Measurements from ENCODE around the gene HTR3C.

DNA sequence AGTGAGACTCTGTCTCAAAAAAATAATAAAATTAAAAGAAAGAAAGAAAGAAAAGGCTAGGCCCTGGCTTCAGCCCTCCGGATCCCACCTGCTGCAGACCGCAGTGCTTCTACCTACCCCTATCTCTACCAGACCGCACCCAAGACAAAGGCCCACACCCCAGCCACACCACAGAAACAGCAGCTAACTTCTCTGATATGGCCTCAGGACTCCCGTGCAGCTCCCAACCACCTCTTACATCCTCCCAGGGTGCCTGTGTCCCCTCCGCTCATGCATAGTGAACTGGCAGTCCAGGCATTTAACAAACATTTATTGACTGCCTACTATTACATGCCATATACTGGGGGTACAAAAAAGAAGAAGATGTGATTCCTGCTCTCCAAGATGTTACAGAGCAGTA, 6.9 kb upstream of the HTR3C start:
- TF ChIP-seq, protein P1, sequence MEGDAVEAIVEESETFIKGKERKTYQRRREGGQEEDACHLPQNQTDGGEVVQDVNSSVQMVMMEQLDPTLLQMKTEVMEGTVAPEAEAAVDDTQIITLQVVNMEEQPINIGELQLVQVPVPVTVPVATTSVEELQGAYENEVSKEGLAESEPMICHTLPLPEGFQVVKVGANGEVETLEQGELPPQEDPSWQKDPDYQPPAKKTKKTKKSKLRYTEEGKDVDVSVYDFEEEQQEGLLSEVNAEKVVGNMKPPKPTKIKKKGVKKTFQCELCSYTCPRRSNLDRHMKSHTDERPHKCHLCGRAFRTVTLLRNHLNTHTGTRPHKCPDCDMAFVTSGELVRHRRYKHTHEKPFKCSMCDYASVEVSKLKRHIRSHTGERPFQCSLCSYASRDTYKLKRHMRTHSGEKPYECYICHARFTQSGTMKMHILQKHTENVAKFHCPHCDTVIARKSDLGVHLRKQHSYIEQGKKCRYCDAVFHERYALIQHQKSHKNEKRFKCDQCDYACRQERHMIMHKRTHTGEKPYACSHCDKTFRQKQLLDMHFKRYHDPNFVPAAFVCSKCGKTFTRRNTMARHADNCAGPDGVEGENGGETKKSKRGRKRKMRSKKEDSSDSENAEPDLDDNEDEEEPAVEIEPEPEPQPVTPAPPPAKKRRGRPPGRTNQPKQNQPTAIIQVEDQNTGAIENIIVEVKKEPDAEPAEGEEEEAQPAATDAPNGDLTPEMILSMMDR (IDR thresholded peaks at IDR 0.05) = no peak
- TF ChIP-seq POLR2AphosphoS5 (IDR thresholded peaks at IDR 0.05) (no peak), POLR2A (IDR thresholded peaks at IDR 0.05) (no peak)
